DMS79 (cell line): Measurements from ENCODE around the gene DKK2.

Experiments
- DNase-seq: peaks from one replicate; lab custom pipeline; 2025; lab: John Stamatoyannopoulos, UW

DKK2 gene

GRCh38 chr4:107035819-107036583, at the start of gene DKK2:
DKK2 (minus strand) TSS chr4:107036313; CDS start chr4:107035591, 722 bp downstream.
- DNase-seq, result no peak

DNA sequence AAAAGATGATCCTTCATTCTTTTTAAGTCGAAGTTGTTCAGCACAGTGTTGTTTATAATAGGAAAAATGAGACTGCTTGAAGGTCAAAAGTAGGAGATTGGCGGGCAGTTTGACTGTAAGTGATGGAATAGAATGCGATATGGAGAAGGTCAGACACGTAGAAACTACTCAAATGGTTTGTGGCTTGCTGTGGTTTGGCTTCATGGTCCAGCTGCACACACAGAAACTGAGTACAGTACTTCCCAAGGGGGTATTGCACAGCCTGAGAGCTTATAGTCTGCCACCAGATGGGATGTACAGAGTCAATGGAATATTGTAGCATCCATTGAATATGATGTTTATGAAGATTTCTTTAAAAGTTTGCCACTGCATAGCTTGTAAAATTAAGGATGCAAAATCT, 41.1 kb upstream of the DKK2 start:
- no peak for DNase-seq

DNA sequence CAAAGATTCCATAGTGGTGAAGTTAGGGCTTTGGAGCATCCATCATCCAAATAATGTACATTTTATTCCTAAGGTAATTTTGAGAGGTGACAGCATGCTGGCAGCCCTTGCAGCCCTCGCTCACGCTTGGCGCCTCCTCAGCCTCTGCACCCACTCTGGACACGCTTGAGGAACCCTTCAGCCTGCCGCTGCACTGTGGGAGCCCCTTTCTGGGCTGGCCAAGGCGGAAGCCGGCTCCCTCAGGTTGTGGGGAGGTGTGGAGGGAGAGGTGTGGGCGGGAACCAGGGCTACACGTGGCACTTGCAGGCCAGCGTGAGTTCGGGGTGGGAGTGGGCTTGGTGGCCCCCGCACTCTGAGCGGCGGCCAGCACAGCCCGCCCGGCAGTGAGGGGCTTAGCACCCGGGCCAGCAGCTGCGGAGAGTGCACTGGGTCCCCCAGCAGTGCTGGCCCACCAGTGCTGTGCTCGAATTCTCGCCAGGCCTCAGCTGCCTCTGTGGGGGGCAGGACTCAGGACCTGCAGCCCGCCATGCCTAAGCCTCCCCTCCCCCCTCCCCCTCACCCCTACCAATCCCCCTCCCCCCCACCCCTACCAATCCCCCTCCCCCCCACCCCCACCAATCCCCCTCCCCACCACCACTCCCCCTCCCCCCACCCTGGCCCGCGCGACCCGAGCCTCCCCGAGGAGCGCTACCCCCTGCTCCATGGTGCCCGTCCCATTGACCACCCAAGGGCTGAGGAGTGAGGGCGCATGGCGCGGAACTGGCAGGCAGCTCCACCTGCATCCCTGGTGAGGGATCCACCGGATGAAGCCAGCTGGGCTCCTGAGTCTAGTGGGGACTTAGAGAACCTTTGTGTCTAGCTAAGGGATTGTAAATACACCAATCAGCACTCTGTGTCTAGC, 37.0 kb upstream of the DKK2 start:
- DNase-seq, result no peak

- no peak for DNase-seq
Measured at GRCh38 chr4:107071108-107071507, 35.0 kb upstream of the DKK2 start.

DNA sequence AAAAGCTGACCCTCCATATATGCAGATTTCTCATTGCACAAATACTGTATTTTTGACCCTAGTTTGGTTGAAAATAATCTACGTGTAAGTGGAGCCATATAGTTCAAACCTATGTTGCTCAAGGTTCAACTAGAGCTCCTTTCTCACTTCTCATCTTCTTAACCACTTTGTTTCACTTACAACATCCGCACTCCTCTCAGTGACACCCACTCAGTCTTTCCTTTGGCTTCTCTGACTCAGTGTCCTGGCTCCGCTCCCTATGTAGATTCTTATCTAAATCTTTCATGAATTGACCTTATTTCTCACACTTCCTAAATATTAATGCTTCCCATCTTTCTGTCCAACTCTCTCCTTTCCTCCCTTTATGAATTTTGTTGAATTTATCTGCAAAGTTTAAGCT, 32.9 kb upstream of the DKK2 start:
- no peak for DNase-seq

DNA sequence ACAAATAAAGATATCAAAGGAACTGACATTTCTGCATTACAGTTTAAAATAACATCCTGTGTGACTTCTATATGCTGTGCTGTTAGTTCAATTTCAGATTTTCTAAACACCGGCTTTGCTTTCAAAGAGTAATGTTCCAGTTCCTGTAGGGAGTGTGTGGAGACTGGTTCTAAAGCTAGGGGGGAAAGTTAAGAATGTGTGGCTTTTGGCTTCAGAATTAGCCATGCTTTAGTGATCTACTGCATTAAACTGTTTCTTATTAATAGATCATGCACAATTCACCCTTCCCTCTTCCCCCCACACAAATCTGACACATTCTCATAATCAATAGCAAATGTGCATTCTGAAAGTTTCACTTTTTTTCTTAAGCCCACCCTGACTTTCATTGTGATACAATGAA, 32.0 kb upstream of the DKK2 start:
- no peak for DNase-seq

DNA sequence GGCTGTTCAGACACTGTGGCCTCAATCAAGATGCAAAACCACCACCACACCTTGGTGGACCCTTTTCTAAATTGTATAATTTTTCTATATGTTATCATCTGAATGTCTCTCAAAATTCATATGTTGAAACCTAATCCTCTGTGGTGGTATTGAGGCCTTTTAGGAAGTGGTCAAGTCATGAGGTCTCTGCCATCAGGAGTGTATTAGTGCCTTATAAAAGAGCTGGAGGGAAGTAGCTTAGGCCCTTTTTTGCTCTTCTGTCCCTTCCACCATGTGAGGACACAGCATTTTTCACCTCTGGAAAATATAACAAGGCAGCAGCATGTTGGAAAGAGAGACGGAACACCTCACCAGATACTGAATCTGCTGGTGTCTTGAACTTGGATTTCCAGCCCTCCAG, 30.5 kb upstream of the DKK2 start:
- DNase-seq, result no peak

- no peak for DNase-seq
Measured at GRCh38 chr4:107065201-107065600, 29.1 kb upstream of the DKK2 start.

- no peak for DNase-seq
Measured at GRCh38 chr4:107060388-107060787, 24.3 kb upstream of the DKK2 start.

GRCh38 chr4:107058828-107059227, 22.7 kb upstream of the DKK2 start:
- no peak for DNase-seq

DNA sequence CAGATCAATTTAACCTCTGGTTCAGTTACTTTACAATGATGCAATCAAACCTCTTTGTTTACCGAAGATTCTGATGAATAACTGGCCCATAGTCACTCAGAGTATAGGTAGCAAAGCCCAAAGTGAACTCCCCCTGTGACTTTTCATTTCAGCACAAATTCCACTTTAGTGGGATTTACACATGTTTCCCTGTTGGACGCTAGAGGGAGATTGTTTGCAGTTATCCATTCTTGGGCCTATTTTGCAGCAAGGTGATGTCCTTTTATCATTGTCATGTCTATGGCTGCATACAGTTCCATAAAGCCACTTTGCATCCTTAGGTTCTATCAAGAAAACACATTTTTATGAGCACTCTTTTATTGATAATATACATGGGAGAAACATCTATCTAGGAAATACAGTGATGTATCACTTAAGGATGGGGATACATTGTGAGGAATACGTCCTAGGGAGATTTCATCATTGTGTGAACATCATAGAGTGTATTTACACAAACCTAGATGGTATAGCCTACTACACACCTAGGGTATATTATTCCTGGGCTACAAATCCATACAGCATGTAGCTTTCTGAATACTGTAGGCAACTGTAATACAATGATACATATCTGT, 14.5 kb upstream of the DKK2 start:
- DNase-seq, result no peak

DNA sequence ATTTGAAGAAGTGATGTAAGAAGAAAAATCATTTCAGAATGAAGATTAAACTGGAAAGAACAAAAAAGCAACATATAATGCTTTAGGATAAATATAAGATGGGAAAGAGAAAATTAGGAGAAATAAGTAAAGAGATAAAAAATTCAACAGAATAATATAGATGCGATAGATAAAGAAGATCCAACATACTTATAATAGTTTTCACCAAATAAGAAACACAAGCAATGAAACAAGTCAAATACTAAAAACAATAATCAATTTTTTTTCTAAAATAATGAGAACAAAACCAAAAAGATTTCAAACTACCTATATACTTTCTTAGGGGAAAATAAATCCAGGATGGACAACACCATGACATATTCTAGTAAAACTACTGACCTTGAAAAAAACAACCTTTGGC, 10.1 kb upstream of the DKK2 start:
- DNase-seq, result no peak

DNA sequence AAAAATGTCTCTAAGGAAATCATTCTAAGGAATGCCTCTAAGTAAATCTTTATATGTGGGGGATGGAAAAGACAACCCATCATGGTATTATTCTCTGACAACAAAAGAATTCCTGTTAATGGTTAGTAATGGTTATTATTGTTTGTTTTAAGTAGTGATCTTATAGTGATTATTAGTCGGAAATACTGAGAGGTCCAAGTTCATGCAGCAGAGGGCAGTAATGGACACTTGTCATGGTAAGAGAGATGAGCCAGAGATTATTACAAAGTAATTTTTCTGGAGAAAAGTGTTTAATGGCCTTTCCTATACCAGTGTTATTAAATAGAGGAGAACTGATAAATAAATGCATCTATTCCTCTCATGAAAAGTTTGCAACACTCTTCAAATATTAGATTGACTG, 8.1 kb upstream of the DKK2 start:
- DNase-seq, result no peak

GRCh38 chr4:107037199-107037584, 1.1 kb upstream of the DKK2 start:
- no peak for DNase-seq

DNA sequence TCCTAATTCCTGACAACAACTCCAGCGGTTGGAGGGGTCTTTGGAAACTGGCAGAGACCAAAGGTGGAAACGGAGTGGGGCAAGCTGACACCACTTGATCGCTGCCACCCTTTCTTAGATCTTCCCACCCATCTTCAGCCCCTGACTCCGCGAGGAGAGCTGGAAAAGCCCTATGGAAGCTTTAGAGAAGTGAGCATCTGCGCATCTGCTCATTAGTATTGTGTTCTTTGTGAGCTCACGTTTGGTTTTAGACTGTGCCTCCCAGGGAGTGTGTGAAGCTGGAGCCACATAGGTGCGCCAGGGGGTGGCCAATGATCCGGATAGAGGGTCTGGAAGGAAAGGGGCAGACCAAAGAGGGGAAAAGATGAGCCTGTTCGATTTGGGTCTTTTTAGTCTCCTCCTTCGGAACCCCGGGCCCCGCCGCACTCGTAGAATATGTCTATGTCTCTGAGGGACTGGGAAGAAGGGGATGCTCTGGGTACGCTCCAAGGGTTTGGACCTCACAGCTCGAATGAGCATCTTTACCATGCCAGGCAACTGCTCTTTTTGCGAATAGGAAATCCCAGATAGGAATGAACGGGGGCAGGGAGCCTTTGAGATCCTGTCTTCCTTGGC, 578 bp upstream of the DKK2 start:
- DNase-seq, result no peak

DNA sequence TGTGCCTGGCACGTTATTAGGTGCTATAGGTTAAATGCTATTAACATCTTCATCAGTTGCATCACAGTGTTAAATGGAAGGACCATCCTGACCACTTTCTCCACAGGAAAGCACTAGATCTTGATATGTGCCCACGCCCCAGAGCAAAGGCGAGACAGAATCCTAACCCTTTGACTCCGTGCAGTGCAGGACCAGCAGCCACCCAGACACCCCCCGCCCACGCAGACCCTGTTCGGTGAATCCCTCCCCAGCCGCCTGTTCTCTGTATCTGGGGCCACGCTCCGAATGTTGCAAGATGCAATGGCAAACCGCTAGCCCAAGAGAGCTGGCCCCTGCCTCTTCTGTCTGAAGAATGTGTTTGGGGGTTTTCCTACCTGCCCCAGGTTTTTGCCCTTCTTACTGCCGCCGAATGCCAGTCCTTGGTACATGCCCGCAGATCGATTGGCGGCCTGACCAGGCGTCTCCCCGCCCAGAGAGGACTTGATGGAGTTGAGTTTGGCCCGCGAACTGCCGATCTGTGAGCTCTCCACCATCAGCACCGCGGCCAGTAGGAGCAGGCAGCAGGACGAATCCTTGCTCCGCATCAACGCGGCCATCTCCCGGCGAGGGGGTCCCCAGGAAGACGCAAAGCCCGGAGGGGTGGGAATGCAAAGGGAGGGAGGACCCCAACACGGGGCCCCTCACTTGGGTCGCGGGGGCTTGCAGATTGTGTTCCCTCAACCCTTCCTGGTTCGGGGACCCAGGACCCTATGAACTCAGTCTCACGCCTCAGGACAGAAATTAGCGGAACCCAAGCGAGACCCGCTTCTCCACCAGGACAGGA, 906 bp downstream of the DKK2 start:
- no peak for DNase-seq

DNA sequence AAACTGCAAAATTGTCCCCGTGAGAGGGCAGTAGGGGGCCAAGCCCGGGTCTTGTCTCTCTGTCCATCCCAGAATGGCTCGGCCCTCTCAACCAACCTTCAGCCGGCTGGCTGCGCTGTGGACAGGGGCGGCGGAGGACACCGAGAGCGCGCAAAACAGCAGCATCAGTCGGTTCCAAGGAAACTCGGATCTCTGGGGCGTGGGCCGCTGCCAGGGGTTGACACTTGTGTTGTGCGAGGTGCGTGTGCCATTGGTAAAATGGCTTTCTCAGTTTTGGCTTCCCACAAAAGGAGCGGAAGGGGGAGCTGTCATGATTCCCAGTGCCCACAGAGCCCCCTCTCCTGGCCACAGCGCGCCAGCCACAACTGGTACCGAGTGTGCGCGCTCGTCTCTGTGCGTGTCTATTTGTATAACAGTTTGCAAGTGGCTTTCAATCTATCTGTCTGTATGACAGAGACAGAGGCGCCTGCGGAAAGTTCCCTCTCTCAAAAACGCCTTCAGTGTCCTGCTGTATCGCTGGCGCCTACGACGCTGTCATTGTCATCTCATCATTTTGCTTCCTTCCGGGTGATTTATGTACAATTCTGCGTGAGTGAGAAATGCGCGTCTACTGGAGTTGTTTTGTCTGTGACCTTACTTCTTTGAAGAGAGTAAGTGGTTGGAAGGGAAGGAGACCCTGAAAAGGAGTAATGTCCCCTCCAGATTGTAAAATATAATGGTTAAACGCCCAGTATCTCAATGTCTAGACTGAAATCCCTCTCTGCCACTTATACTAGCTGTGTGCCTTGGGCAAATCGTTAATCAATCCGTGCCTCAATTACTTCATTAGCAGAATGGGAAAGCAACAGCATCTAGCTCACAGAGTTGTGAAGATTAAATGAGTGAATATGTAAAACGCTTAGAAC, 1.8 kb downstream of the DKK2 start:
- DNase-seq, result no peak

GRCh38 chr4:107027379-107027778, 8.7 kb downstream of the DKK2 start:
- no peak for DNase-seq

- no peak for DNase-seq
Measured at GRCh38 chr4:107018344-107018735, 17.8 kb downstream of the DKK2 start.
